ENCODE measurements around the gene GPR139. TPM values are rescaled to one million over a fixed set of nuclear protein-coding genes. Genes with fewer than 3 reads are reported as not detected.

Gene GPR139
- total RNA-seq (2014; rRNA removed; shearing (Covaris generic); ENCODE audit: low replicate concordance): not detected in 2 replicates

- no peaks in the 10 kb centered on the region for H3K9me3 ChIP-seq
- peaks cover 48% of the 10 kb centered on the region for H3K27me3 ChIP-seq
- no peaks in the 10 kb centered on the region for H3K36me3 ChIP-seq
- no peak within 1 kb of the TSS for H3K4me3 ChIP-seq
- DNase-seq: no peak
Measured at GRCh38 chr16:20073203-20074098, at the start of gene GPR139. TSS of gene GPR139 (minus strand) at chr16:20073890. CDS start at chr16:20073616, 274 bp downstream.

- H3K4me3 ChIP-seq: no peak overlapping the region
- H3K9me3 ChIP-seq: no peaks in the 10 kb centered on the region
- no peak for DNase-seq
- peaks cover 5% of the 10 kb centered on the region for H3K27me3 ChIP-seq
- no peaks in the 10 kb centered on the region for H3K36me3 ChIP-seq
Measured at GRCh38 chr16:20122011-20122410, 48.3 kb upstream of the GPR139 start.

- Histone ChIP-seq H3K9me3 (no peaks in the 10 kb centered on the region; the same call in 1 of the 2 replicates), H3K4me3 (no peak overlapping the region), H3K27me3 (peaks cover 5% of the 10 kb centered on the region), H3K36me3 (no peaks in the 10 kb centered on the region)
- peak; percentile 89 for DNase-seq
Measured at GRCh38 chr16:20114356-20114755, 40.7 kb upstream of the GPR139 start.

GRCh38 chr16:20111143-20111542, 37.5 kb upstream of the GPR139 start:
- Histone ChIP-seq H3K27me3 (peaks cover 5% of the 10 kb centered on the region; the same call in 1 of the 2 replicates), H3K9me3 (no peaks in the 10 kb centered on the region; the same call in 1 of the 2 replicates), H3K36me3 (no peaks in the 10 kb centered on the region), H3K4me3 (no peak overlapping the region)
- no peak for DNase-seq

- H3K36me3 ChIP-seq: no peaks in the 10 kb centered on the region
- H3K27me3 ChIP-seq: peaks cover 5% of the 10 kb centered on the region; the same call in 1 of the 2 replicates
- no peaks in the 10 kb centered on the region for H3K9me3 ChIP-seq
- H3K4me3 ChIP-seq: no peak overlapping the region
- DNase-seq: no peak
Measured at GRCh38 chr16:20107083-20107482, 33.4 kb upstream of the GPR139 start.

GRCh38 chr16:20104563-20105183, 31.0 kb upstream of the GPR139 start:
- H3K36me3 ChIP-seq: no peaks in the 10 kb centered on the region
- no peak overlapping the region for H3K4me3 ChIP-seq
- no peaks in the 10 kb centered on the region for H3K9me3 ChIP-seq
- peaks cover 5% of the 10 kb centered on the region for H3K27me3 ChIP-seq
- no peak for DNase-seq

GRCh38 chr16:20102521-20102920, 28.8 kb upstream of the GPR139 start:
- Histone ChIP-seq H3K36me3 (no peaks in the 10 kb centered on the region), H3K4me3 (no peak overlapping the region), H3K9me3 (no peaks in the 10 kb centered on the region), H3K27me3 (no peaks in the 10 kb centered on the region; the same call in 1 of the 2 replicates)
- DNase-seq: no peak

GRCh38 chr16:20102021-20102420, 28.3 kb upstream of the GPR139 start:
- H3K36me3 ChIP-seq: no peaks in the 10 kb centered on the region
- H3K27me3 ChIP-seq: no peaks in the 10 kb centered on the region; the same call in 1 of the 2 replicates
- H3K9me3 ChIP-seq: no peaks in the 10 kb centered on the region
- no peak for DNase-seq
- no peak overlapping the region for H3K4me3 ChIP-seq

GRCh38 chr16:20099375-20099774, 25.7 kb upstream of the GPR139 start:
- no peak for DNase-seq

GRCh38 chr16:20094157-20094556, 20.5 kb upstream of the GPR139 start:
- Histone ChIP-seq H3K27me3 (peaks cover 2% of the 10 kb centered on the region), H3K36me3 (no peaks in the 10 kb centered on the region), H3K9me3 (no peaks in the 10 kb centered on the region), H3K4me3 (no peak overlapping the region)
- no peak for DNase-seq

More at GRCh38 chr16:20099375-20099774, 25.7 kb upstream of the GPR139 start:
- Histone ChIP-seq H3K27me3 (no peaks in the 10 kb centered on the region; the same call in none of the 2 replicates), H3K36me3 (no peaks in the 10 kb centered on the region), H3K4me3 (no peak overlapping the region), H3K9me3 (no peaks in the 10 kb centered on the region)

- DNase-seq: no peak
- H3K27me3 ChIP-seq: peaks cover 9% of the 10 kb centered on the region
Measured at GRCh38 chr16:20089246-20089965, 15.7 kb upstream of the GPR139 start.

GRCh38 chr16:20084624-20085226, 11.0 kb upstream of the GPR139 start:
- DNase-seq: no peak
- peaks cover 11% of the 10 kb centered on the region for H3K27me3 ChIP-seq
- no peaks in the 10 kb centered on the region for H3K36me3 ChIP-seq
- H3K4me3 ChIP-seq: no peak overlapping the region
- no peaks in the 10 kb centered on the region for H3K9me3 ChIP-seq

More at GRCh38 chr16:20089246-20089965, 15.7 kb upstream of the GPR139 start:
- H3K4me3 ChIP-seq: no peak overlapping the region
- H3K9me3 ChIP-seq: no peaks in the 10 kb centered on the region
- no peaks in the 10 kb centered on the region for H3K36me3 ChIP-seq

- Histone ChIP-seq H3K4me3 (no peak overlapping the region), H3K9me3 (no peaks in the 10 kb centered on the region), H3K36me3 (no peaks in the 10 kb centered on the region), H3K27me3 (peaks cover 22% of the 10 kb centered on the region)
- no peak for DNase-seq
Measured at GRCh38 chr16:20079106-20079505, 5.4 kb upstream of the GPR139 start.

- DNase-seq: no peak
- Histone ChIP-seq H3K27me3 (peaks cover 42% of the 10 kb centered on the region), H3K4me3 (no peak overlapping the region), H3K9me3 (no peaks in the 10 kb centered on the region), H3K36me3 (no peaks in the 10 kb centered on the region)
Measured at GRCh38 chr16:20075243-20075642, 1.6 kb upstream of the GPR139 start.

- DNase-seq: no peak
- Histone ChIP-seq H3K27me3 (peaks cover 48% of the 10 kb centered on the region), H3K9me3 (no peaks in the 10 kb centered on the region), H3K36me3 (no peaks in the 10 kb centered on the region), H3K4me3 (no peak overlapping the region)
Measured at GRCh38 chr16:20074099-20074991, 655 bp upstream of the GPR139 start.

GRCh38 chr16:20072874-20073202, 852 bp downstream of the GPR139 start:
- no peak for DNase-seq
- Histone ChIP-seq H3K4me3 (no peak overlapping the region), H3K27me3 (peaks cover 48% of the 10 kb centered on the region), H3K36me3 (no peaks in the 10 kb centered on the region), H3K9me3 (no peaks in the 10 kb centered on the region)

Data from MG63 (cell line).